Measurements from ENCODE around the gene RRP9.
"Not testable (repeated sequence)": the region's sequence is repeated elsewhere in the genome, so short reads cannot be mapped to it uniquely, and the experiment has no call there.

The RRP9 gene

GRCh38 chr3:51904034-51904823 lies 37.5 kb downstream of the RRP9 start:
- DNase-seq (ENCODE audit: low read depth in 2 of 2): no peak

GRCh38 chr3:51902361-51902760 lies 39.3 kb downstream of the RRP9 start:
- not testable (repeated sequence) for DNase-seq (ENCODE audit: low read depth in 2 of 2)

- not testable (repeated sequence) for DNase-seq (ENCODE audit: low read depth in 2 of 2)
These were observed 41.7 kb downstream of the RRP9 start for GRCh38 chr3:51900043-51900442.

GRCh38 chr3:51897391-51897790 lies 44.3 kb downstream of the RRP9 start:
- DNase-seq (ENCODE audit: low read depth in 2 of 2): no peak

- no peak for DNase-seq (ENCODE audit: low read depth in 2 of 2)
These were observed 44.9 kb downstream of the RRP9 start for GRCh38 chr3:51896607-51897305.

- no peak for DNase-seq (ENCODE audit: low read depth in 2 of 2)
These were observed 46.8 kb downstream of the RRP9 start for GRCh38 chr3:51894939-51895338.

GRCh38 chr3:51894391-51894790 lies 47.3 kb downstream of the RRP9 start:
- no peak for DNase-seq (ENCODE audit: low read depth in 2 of 2)

GRCh38 chr3:51891242-51892039 lies 50.3 kb downstream of the RRP9 start:
- no peak for DNase-seq (ENCODE audit: low read depth in 2 of 2)

- DNase-seq (ENCODE audit: low read depth in 2 of 2): no peak
These were observed 53.1 kb downstream of the RRP9 start for GRCh38 chr3:51888463-51889105.

- no peak for DNase-seq (ENCODE audit: low read depth in 2 of 2)
These were observed 54.1 kb downstream of the RRP9 start for GRCh38 chr3:51887620-51888019.

GRCh38 chr3:51886447-51886846 lies 55.3 kb downstream of the RRP9 start:
- DNase-seq (ENCODE audit: low read depth in 2 of 2): no peak

Data from stimulated activated CD8-positive, alpha-beta memory T cell treated with anti-CD3 and anti-CD28 coated beads, Interleukin-15, amount 100 ng/mL, for 4 hours (primary cell).